Stimulated activated CD8-positive, alpha-beta memory T cell treated with anti-CD3 and anti-CD28 coated beads, Interleukin-4, amount 100 ng/mL, for 4 hours (primary cell): ENCODE measurements around the gene SULT4A1.
"Not testable (repeated sequence)": the region's sequence is repeated elsewhere in the genome, so short reads cannot be mapped to it uniquely, and the experiment has no call there.

ENCODE experiments used
- DNase-seq, 2 donors: peaks; one replicate each; pipeline ENCODE4 v3.0.0-alpha.2; 2020; ENCODE audit warnings: low read depth in 2 of 2, low spot score in 1 of 2

Gene SULT4A1

DNA sequence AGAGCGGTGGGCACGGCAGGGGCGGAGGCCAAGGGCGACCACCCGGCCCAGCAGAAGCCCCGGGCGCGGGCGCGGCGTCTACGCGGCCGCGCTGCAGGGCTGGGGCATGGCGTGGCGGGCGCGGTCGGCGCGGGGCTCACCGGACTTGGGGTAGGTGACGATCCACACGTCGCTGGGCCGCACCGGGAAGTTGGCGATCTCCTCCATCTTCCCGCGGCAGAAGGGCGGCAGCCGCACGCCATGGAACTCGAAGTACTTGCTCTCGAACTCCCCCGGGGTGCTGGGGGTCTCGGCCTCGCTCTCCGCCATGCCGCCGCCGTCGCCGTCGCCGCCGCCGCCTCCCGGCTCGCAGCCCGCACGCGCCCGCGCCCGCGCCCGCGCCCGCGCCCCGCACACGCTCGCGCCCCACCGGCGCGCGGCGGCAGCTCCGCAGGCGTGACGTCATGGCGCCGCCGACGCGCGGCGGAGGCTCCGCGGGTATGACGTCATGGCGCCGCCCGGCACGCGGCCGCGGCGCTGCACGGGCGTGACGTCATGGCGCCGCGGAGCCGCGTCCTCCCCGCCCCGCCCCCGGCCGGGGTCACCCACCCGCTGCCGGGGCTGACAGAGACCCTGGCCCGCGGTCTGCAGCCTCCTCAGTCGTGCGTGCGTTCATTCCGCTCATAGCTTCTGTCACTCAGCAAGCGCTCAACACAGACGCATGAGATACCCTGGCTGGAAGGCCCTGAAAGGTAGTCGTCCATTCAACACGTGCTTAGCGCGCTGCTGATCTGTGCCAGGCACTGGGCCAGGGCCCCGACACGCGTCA, at the start of gene SULT4A1:
SULT4A1 (minus strand) TSS at position 440 of the 808 bp plus-strand sequence; CDS start at position 309, 131 bp downstream.
- no peak for DNase-seq

- DNase-seq = no peak
Observed at GRCh38 chr22:43911351-43911750, 49.0 kb upstream of the SULT4A1 start.

- no peak for DNase-seq
Observed at GRCh38 chr22:43910178-43910695, 47.9 kb upstream of the SULT4A1 start.

GRCh38 chr22:43909708-43910107, 47.4 kb upstream of the SULT4A1 start:
- no peak for DNase-seq

- DNase-seq = no peak
Observed at GRCh38 chr22:43905681-43906080, 43.4 kb upstream of the SULT4A1 start.

GRCh38 chr22:43904412-43904811, 42.1 kb upstream of the SULT4A1 start:
- DNase-seq = not testable (repeated sequence)

DNA sequence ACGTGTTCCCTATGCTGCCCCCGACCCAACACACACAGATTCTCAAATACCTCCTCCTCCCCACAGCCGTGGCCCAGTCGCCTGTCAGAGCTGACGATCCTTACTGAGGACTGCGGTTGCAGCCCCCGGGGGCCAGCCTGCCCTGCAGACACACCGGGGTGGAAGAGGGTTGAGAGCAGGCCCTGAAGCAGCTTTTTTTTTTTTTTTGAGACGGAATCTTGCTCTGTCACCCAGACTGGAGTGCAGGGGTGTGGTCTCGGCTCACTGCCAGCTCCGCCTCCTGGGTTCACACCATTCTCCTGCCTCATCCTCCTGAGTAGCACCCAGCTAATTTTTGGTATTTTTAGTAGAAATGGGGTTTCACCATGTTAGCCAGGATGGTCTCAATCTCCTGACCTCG, 40.7 kb upstream of the SULT4A1 start:
- DNase-seq = not testable (repeated sequence)

DNA sequence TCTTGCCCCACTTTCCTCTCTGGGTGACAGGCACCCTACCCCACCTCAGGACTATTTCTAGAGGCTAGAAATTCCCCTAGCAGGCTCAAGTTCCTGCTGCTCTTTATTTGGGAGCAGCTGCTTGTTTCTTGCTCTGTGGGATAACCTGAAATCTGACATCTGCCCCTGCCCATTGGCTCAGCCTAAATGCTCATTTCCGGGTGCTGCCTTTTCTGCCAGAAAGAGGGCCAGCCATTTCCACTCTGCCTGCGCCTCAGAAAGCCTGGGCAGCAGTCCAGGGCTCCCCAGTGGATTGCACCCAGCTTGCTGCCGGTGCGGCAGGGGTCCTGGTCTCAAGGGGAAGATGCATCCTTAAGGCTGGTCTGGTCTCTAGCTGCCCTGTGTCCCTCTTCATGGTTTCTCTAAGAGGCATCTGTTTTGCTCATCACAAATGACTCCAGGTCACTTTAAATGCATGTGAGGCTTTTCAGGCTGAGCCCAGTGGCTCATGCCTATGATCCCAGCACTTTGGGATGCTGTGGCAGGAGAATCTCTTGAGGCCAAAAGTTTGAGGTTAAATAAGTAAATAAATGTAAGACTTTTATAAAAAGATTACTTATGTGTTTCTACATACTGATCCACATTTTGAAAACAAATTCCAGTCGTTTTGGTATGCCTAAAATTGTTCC, 39.8 kb upstream of the SULT4A1 start:
- DNase-seq = no peak

GRCh38 chr22:43900206-43900605, 37.9 kb upstream of the SULT4A1 start:
- DNase-seq = no peak

DNA sequence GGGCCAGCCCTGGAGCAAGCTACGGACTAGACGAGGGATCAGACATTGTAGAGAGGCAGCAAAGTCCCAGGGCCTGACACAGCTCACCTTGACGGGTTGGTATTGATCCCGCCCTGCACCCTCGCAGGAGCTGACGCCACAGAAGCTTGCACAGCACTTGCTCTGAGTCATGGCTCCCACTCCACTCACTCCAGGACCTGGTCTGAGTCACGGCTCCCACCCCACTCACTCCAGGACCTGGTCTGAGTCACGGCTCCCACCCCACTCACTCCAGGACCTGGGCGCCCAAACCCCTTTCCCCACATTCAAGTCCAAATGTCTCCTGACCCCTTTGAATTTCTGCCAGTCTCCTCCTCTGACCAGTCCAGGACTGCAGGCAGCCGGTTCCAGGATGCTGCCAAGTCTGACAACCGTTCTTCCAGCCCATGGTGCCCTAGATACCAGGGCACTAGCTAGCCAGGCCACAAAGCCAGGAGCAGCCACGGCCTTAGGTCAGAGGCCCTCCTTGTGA, 35.5 kb upstream of the SULT4A1 start:
- DNase-seq = no peak

DNA sequence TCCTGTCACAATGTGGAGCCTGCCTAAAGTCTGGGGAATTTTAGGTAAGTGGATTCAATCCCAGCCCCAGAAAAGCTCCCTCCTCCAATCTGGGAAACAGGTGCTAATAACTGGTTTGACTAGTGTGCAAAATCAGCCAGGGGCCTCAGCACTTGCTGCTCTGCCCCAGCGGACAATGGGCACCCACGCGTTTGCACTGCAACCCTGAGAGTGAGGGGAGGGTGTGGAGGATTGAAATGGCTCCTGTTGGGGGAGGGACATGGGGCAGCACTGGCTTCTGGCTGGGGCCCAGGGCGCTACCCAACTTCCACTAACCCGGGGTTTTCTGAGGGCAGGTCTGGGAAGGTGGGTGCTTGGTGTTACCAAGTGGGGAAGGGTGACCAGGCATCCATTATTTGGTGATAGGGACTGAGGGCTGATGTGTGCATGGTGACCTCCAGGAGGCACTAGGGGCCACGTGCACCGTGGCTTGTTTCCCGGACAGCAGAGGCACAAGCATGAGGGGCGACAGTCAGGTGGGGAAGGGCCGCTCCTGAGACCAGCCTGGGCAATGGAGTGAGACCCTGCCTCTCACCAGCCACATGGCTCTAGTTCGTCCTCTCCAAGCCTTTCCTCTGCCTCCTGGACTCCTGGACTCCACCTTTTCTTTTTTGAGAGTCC, 33.8 kb upstream of the SULT4A1 start:
- no peak for DNase-seq

- DNase-seq = no peak
Observed at GRCh38 chr22:43894122-43894521, 31.8 kb upstream of the SULT4A1 start.

GRCh38 chr22:43893266-43893665, 31.0 kb upstream of the SULT4A1 start:
- DNase-seq = no peak

DNA sequence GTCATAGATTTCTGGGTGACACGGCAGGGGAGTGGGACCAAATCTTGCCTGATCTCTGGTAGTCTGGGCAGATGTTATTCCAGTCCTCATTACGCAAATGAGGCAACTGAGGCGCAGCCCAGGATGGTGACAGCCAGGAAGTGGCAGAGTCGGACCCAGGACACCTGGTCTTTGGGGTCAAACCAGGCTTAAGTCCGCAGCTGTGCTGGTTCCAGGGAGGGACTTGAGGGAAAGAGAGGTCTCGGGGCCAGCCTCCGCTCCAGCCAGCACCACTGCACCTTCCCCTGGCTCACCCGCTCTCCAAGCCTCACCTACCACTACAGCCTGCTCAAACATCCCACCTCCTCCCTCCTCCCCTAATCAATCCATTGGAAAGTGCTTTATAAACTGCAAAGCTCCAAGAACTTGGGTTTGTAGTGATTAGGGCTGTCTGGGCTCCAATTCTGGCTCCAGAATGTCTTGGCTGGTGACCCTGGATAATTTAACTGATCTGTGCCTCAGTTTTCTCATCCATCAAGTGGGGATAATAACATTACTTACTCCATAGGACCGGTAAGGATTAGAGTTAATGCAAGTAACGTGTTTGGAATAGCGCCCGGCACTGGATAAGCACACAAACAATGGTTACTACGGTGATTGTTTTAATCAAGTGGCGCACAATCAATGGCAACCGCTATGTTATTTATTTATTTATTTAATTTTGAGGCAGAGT, 30.0 kb upstream of the SULT4A1 start:
- DNase-seq = no peak

GRCh38 chr22:43891360-43892182, 29.3 kb upstream of the SULT4A1 start, which contains the start of gene PNPLA5:
Gene PNPLA5, minus strand, starts transcription at chr22:43892013. Its CDS starts 133 bp downstream, at chr22:43891880.
- no peak for DNase-seq

GRCh38 chr22:43890901-43891331, 28.6 kb upstream of the SULT4A1 start:
- DNase-seq = no peak

DNA sequence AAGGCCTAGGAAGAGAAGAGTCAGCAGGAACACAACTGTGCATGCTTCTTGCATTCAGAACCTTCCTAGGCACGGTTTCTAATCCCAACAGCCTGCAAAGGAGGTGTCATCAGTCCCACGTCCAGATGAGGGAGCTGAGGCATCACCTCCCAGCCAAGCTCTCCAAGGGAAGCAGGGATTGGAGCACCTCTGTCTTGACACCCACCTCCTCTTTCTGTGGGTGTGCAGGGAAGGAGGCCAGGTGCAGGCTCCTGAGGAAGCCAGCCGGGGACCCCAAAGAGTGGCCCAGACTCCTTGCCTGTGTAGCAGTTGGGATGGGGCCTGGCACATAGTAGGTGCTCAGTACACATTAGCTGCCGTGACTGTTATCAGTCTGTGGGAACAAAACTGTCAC, 27.5 kb upstream of the SULT4A1 start:
- no peak for DNase-seq

- DNase-seq = no peak
Observed at GRCh38 chr22:43889201-43889859, 27.0 kb upstream of the SULT4A1 start.

DNA sequence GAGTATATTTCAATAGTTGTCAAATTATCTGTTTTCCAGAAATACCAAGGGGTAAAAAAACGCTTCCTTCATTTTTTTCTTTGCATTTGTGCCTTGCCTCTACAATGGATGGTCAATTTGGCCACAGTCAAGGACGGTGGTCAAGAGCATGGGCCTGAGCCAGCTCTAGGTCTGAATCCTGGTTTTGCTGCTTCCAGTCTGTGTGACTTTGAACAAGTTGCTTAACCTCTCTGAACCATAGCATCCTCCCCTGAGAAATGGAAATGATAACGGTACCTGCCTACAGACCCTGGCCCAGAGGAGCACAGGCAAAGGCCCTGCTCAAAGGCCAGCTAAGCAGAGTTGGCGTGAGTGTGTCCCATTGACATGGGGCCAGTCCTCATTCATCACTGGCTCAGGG, 26.4 kb upstream of the SULT4A1 start:
- DNase-seq = no peak
